ENCODE data around the gene MSTO1. TPM values are rescaled to one million over a fixed set of nuclear protein-coding genes. Genes with fewer than 3 reads are reported as not detected.
"Not testable (repeated sequence)": the region's sequence is repeated elsewhere in the genome, so short reads cannot be mapped to it uniquely, and the experiment has no call there.

The MSTO1 gene
- total RNA-seq, 1 donor from 2014 or later = 42.3 TPM

GRCh38 chr1:155622191-155622590 lies 12.2 kb downstream of the MSTO1 start:
- no peak for DNase-seq

DNA sequence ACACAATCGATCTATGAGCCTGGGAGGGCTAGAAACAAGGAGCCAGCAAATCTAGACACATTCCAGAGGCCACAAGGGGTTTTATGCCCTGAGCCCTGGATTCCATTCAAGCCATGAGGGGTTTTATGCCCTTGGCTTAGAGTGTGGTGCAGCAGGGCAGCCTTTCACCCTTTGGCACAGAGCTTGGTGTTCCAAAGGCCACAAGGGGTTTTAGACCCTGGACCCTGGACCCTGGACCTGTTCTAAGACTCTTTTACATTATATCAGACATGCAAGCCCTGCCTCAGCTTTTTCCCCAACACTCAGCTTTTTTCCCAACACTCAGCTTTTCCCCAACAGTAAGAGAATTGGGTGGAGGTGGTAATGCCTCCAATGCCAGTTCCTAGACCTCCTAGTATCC lies 13.3 kb downstream of the MSTO1 start:
- DNase-seq = no peak

GRCh38 chr1:155626428-155626827 lies 16.4 kb downstream of the MSTO1 start:
- not testable (repeated sequence) for DNase-seq

GRCh38 chr1:155636397-155637153 lies 26.6 kb downstream of the MSTO1 start:
- DNase-seq = no peak

DNA sequence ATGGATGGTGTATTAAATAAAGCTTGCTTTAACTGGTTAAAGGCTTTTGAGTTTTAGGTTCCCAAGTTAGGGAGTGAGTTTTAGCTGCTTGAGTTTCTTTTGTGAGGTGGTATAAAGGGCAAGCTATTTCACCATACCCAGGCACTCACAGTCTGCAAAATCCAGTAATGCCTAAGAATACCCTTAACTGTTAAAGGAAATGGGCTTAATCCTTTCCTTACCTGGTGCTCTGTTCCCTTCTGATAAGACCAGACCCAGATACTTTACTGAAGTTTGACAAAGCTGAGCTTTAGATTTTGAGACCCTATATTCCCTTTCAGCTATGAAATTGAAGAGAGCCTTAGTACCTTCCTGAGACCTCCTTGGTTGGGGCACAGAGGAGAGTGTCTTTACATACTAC lies 30.3 kb downstream of the MSTO1 start:
- no peak for DNase-seq

DNA sequence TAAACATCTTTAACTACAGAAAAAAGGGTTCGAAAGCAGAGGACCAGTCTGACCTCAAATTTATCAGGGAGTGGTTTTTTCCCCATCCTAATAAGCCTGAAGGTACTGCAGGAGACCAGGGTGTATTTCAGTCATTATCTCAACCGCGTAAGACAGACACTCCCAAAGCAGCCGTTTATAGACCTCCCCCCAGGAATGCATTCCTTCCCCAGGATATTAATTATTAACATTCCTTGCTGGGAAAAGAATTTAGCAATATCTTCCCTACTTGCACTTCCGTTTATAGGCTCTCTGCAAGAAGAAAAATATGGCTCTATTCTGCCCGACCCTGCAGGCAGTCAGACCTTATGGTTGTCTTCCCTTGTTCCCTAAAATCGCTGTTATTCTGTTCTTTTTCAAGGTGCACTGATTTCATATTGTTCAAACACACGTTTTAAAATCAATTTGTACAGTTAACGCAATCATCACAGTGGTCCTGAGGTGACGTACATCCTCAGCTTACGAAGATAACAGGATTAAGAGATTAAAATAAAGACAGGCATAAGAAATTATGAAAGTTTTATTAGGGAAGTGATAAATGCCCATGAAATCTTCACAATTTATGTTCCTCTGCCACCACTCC lies 32.7 kb downstream of the MSTO1 start:
- DNase-seq = not testable (repeated sequence)

DNA sequence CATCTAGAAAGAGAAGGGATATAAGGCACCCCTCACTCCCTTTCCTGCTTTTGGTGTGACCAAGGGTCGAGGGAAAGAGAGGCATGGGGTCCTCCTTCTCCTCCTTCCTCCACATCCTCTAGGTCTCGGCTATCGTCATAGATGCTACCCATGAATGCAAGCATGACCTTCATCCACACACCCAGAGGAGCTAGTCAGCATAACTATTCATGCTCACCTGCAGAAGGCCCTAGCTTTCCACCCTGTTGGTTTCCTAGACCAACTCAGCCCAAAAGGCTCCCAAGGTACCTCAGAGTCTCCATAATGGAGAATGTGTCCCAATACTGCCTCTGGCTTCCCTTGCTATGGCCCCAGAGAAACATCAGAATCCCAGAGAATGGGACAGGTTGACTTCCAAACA lies 33.2 kb downstream of the MSTO1 start:
- no peak for DNase-seq

- no peak for DNase-seq
These were observed 35.1 kb downstream of the MSTO1 start for GRCh38 chr1:155645034-155645598.

GRCh38 chr1:155645648-155646047 lies 35.6 kb downstream of the MSTO1 start:
- no peak for DNase-seq

- no peak for DNase-seq
These were observed 36.3 kb downstream of the MSTO1 start for GRCh38 chr1:155646307-155646706.

- DNase-seq = peak; percentile 38
These were observed 38.5 kb downstream of the MSTO1 start for GRCh38 chr1:155648207-155649147.

DNA sequence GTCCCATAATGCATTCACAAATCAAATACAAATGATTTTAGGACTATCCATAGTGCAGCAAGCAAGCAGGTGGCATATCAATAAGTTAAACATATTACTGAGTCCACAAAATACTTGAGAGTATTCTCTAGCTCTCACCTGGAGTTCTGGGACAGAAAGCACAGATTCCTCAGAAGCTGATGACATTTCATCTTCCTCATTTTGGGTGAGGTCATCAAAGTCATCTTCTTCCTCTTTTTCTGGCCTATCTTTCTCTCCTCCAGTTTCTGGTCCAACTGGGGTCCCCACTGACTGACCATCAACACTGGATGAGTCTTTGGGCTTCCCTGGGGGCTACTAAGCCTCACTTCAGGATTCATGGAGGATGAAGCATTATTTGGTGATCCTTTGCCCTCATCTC lies 39.7 kb downstream of the MSTO1 start:
- DNase-seq = no peak

DNA sequence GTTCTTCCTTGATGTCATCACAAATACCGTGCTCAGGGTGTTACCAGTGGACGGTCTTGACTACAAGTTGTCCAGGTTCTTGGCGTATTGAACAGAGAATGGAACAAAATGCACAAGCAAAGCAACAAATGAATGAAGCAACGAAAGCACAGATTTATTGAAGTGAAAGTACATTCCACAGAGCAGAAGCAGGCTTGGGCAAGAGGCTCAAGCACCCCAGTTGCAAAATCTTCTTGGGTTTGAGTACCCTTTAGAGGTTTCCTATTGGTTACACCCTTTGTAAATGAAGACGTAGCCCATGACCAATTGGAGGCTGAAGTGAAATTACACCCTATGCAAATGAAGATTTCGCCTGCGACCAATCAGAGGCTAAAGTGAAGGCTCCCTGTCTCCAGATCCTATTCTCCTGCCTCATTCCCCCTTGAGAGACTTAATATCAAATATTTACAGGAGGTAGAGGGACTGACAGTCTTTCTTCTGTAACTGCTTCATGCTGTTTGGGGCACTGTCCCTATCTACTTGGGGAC lies 40.3 kb downstream of the MSTO1 start:
- no peak for DNase-seq

- DNase-seq = no peak
These were observed 42.0 kb downstream of the MSTO1 start for GRCh38 chr1:155651861-155652661.

- DNase-seq = no peak
These were observed 42.9 kb downstream of the MSTO1 start for GRCh38 chr1:155652951-155653350.

- DNase-seq = no peak
These were observed 47.4 kb downstream of the MSTO1 start for GRCh38 chr1:155657463-155657862.

DNA sequence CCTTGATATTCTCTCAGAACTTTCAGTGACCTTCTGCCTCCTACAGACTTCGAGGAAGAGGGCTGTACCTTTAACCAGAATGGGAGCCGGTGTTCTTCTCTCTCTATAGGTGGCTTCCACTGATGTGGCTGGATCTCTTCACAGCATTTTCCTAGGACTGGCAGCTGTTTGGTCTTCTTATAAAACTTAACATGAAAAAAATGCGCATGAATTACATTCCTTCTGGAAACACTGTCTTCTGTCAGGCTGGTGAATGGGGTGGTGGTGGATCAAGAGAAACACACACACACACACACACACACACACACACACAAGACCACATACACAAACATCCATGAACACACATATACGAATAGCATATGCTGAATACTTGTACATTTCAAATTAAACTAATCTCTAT lies 51.2 kb downstream of the MSTO1 start:
- DNase-seq = not testable (repeated sequence)
